OCI-LY3 (cell line): Measurements from ENCODE around the gene GPR137C.

Source experiments
- H2AFZ ChIP-seq: fragments of 200-600, 300-600 bp; shearing (Covaris generic); 2 replicates; pipeline ENCODE4 v1.6.0; 2014; ENCODE audit warnings: antibody characterized with exemption, low read depth, low read length
- H3K27ac ChIP-seq: fragments of 200-600, 300-600 bp; sonication (generic); 2 replicates; pipeline ENCODE4 v1.5.1; 2014; ENCODE audit warnings: mild to moderate bottlenecking, low read length, moderate library complexity, mixed read lengths
- H3K27me3 ChIP-seq: fragments of 200-600, 300-600 bp; sonication (generic); 2 replicates; pipeline ENCODE4 v1.6.1; 2014; ENCODE audit warnings: low read depth, low read length, mixed read lengths
- H3K36me3 ChIP-seq: fragments of 200-600, 300-600 bp; sonication (generic); replicated peaks from 2 replicates; pipeline ENCODE3; 2014; ENCODE audit warnings: low read depth, low read length, mixed read lengths
- H3K4me1 ChIP-seq: fragments of 300-600, 200-600 bp; sonication (generic); 2 replicates; pipeline ENCODE4 v1.6.1; 2014; ENCODE audit warnings: low read length, mixed read lengths
- H3K4me2 ChIP-seq: fragments of 200-600, 300-600 bp; sonication (generic); 2 replicates; pipeline ENCODE4 v1.6.1; 2014; ENCODE audit warnings: low read length, mixed read lengths
- H3K4me3 ChIP-seq: fragments of 300-600, 200-600 bp; sonication (generic); 2 replicates; pipeline ENCODE4 v1.5.1; 2014; ENCODE audit warnings: antibody characterized with exemption, mild to moderate bottlenecking, low read length, moderate library complexity
- H3K79me2 ChIP-seq: fragments of 300-600, 200-600 bp; shearing (Covaris generic); 2 replicates; pipeline ENCODE4 v1.6.1; 2014; ENCODE audit warnings: mild to moderate bottlenecking, low read length, mixed read lengths
- H3K9ac ChIP-seq: fragments of 300-600, 200-600 bp; shearing (Covaris generic); 2 replicates; pipeline ENCODE4 v1.6.0; 2014; ENCODE audit warnings: mild to moderate bottlenecking, low read length, moderate library complexity
- H3K9me3 ChIP-seq: fragments of 200-600, 300-600 bp; shearing (Covaris generic); 2 replicates; pipeline ENCODE4 v1.6.1; 2014; ENCODE audit warnings: low read length, mixed read lengths; ENCODE audit not compliant: insufficient read depth
- H4K20me1 ChIP-seq: fragments of 200-600, 300-600 bp; sonication (generic); 2 replicates; pipeline ENCODE4 v1.6.1; 2016; ENCODE audit warnings: low read length, mixed read lengths; ENCODE audit not compliant: insufficient read depth
- EZH2phosphoT487 ChIP-seq: fragments of 200-600 bp; shearing (Covaris generic); IDR thresholded peaks from 2 replicates; pipeline ENCODE4 v1.6.1; 2018; ENCODE audit warnings: antibody characterized with exemption, mixed run types, low read depth
- TF ChIP-seq, protein P1 (sequence below): fragments of 200-600, 300-600 bp; sonication (generic); IDR thresholded peaks from 2 replicates; pipeline ENCODE4 v1.5.1; 2014; ENCODE audit warnings: antibody characterized with exemption, low read length, low read depth

GPR137C gene

DNA sequence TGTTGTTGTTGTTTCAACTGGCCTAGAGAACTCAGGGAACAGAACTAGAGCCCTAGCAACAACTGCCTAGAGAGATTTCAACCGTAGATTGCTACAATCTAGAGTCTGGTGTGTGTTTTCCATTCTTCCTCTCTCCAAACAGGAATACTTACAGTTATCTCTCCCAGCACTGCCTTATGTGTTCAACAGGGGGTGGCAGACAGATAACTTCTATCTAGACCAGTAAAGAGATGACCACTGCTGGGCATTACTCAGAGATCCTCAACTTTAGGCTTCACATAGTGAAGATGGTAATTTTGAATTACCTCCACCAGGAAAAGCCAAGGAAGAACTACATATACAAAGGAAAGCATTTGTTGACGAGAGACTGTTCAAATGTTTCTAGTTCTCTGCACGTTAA lies 5.1 kb upstream of the GPR137C start:
- Histone ChIP-seq H3K4me3 (no peak overlapping the region), H3K79me2 (peaks cover 10% of the 10 kb centered on the region)
- no peak for TF ChIP-seq EZH2phosphoT487
- TF ChIP-seq, protein P1, sequence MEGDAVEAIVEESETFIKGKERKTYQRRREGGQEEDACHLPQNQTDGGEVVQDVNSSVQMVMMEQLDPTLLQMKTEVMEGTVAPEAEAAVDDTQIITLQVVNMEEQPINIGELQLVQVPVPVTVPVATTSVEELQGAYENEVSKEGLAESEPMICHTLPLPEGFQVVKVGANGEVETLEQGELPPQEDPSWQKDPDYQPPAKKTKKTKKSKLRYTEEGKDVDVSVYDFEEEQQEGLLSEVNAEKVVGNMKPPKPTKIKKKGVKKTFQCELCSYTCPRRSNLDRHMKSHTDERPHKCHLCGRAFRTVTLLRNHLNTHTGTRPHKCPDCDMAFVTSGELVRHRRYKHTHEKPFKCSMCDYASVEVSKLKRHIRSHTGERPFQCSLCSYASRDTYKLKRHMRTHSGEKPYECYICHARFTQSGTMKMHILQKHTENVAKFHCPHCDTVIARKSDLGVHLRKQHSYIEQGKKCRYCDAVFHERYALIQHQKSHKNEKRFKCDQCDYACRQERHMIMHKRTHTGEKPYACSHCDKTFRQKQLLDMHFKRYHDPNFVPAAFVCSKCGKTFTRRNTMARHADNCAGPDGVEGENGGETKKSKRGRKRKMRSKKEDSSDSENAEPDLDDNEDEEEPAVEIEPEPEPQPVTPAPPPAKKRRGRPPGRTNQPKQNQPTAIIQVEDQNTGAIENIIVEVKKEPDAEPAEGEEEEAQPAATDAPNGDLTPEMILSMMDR = no peak

DNA sequence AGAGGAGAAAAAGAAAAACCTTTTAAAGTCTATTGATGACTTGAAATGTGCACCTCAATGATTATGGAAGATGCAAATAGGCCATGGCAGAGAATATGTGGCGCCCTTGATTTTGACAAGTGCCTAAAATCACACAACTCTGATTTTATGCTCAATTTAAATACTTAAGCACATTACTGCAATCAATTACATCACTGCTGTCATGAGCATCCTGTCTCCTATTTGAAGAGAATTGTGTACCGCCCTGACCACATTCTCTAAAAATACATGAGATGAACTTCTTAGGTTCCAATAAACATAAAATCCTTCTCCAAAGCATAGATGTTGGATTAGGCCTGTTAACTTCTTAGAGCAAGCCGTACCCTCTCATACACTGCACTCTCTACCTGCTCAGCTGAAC lies 2.0 kb upstream of the GPR137C start:
- Histone ChIP-seq H2AFZ (no peak overlapping the region), H3K4me2 (peak overlapping the region; percentile 80), H3K36me3 (no peaks in the 10 kb centered on the region), H3K9ac (no peak overlapping the region), H3K4me1 (peaks cover 11% of the 10 kb centered on the region), H4K20me1 (no peaks in the 10 kb centered on the region), H3K79me2 (peaks cover 10% of the 10 kb centered on the region), H3K27me3 (peaks cover 3% of the 10 kb centered on the region; the same call in 1 of the 2 replicates), H3K9me3 (no peaks in the 10 kb centered on the region), H3K4me3 (peak overlapping the region; percentile 88; the same call in 1 of the 2 replicates), H3K27ac (no peak overlapping the region)
- no peak for TF ChIP-seq EZH2phosphoT487
- TF ChIP-seq, protein P1 = no peak

More for the DNA sequence above, 5.1 kb upstream of the GPR137C start:
- Histone ChIP-seq H4K20me1 (no peaks in the 10 kb centered on the region), H3K27ac (no peak overlapping the region), H2AFZ (no peak overlapping the region), H3K36me3 (no peaks in the 10 kb centered on the region), H3K4me1 (peaks cover 6% of the 10 kb centered on the region), H3K27me3 (no peaks in the 10 kb centered on the region), H3K9me3 (no peaks in the 10 kb centered on the region), H3K9ac (no peak overlapping the region), H3K4me2 (no peak overlapping the region)

DNA sequence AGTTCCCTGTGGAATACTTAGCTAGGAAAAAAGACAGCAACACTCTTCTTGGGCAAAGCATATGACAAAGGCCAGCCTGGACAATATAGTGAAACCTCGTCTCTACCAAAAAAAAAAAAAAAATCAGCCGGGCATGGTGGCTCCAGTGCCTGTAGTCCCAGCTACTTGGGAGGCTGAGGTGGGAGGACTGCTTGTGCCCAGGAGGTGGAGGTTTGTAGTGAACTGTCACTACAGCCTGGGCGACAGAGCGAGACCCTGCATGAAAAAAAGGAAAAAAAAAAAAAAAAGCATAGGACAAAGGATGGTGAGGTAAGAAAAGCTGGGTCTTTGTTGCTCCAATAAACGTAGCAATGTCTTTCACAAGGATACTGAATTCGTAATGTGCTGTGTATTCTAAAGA lies 1.4 kb upstream of the GPR137C start:
- H3K9ac ChIP-seq = peak overlapping the region; percentile 74
- H4K20me1 ChIP-seq = no peaks in the 10 kb centered on the region
- H3K4me3 ChIP-seq = peak overlapping the region; percentile 88
- TF ChIP-seq, protein P1 = no peak
- no peak for TF ChIP-seq EZH2phosphoT487
- H2AFZ ChIP-seq = no peak overlapping the region
- peaks cover 10% of the 10 kb centered on the region for H3K79me2 ChIP-seq
- no peaks in the 10 kb centered on the region for H3K9me3 ChIP-seq
- no peaks in the 10 kb centered on the region for H3K36me3 ChIP-seq
- no peak overlapping the region for H3K27ac ChIP-seq
- H3K4me2 ChIP-seq = peak overlapping the region; percentile 80
- peaks cover 3% of the 10 kb centered on the region; the same call in 1 of the 2 replicates for H3K27me3 ChIP-seq
- peaks cover 11% of the 10 kb centered on the region for H3K4me1 ChIP-seq

DNA sequence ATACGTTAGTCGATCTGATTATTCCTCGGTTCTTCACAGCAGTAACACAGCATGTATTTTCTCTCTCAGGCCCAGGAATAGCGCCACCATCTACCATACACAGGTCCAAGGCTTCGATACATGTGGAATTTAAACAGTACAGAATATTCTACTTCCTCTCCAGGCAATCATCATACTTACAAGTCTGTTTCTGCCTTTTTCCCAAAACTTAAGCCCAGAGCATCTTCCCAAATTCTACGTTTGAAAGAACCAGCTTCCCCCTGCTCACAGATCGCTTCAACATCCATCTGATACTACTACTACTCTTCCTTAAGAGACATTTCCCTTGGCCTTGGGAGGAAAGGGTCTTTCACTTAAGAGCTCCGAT lies 957 bp upstream of the GPR137C start:
- H3K4me2 ChIP-seq = peak overlapping the region; percentile 80
- H3K4me3 ChIP-seq = peak overlapping the region; percentile 88
- no peaks in the 10 kb centered on the region for H3K9me3 ChIP-seq
- TF ChIP-seq, protein P1 = peak; percentile 49
- TF ChIP-seq EZH2phosphoT487 = no peak
- no peaks in the 10 kb centered on the region for H3K36me3 ChIP-seq
- H3K27me3 ChIP-seq = peaks cover 3% of the 10 kb centered on the region; the same call in 1 of the 2 replicates
- peak overlapping the region; percentile 25 for H3K27ac ChIP-seq
- H4K20me1 ChIP-seq = no peaks in the 10 kb centered on the region
- H3K79me2 ChIP-seq = peaks cover 10% of the 10 kb centered on the region
- peaks cover 11% of the 10 kb centered on the region for H3K4me1 ChIP-seq
- peak overlapping the region; percentile 74 for H3K9ac ChIP-seq
- peak overlapping the region; percentile 93 for H2AFZ ChIP-seq
